Limb (tissue), 2 donors: ENCODE results near the gene LRRC27.
A peak's percentile ranks its signal among the peaks of the same experiment; 100 is the strongest.
"Not testable (repeated sequence)": the region's sequence is repeated elsewhere in the genome, so short reads cannot be mapped to it uniquely, and the experiment has no call there.

Source experiments
- DNase-seq, 2 donors: peaks; one replicate each; pipeline ENCODE4 v3.0.0-alpha.2; 2016; ENCODE audit errors: extremely low spot score in 2 of 2

Gene LRRC27

DNA sequence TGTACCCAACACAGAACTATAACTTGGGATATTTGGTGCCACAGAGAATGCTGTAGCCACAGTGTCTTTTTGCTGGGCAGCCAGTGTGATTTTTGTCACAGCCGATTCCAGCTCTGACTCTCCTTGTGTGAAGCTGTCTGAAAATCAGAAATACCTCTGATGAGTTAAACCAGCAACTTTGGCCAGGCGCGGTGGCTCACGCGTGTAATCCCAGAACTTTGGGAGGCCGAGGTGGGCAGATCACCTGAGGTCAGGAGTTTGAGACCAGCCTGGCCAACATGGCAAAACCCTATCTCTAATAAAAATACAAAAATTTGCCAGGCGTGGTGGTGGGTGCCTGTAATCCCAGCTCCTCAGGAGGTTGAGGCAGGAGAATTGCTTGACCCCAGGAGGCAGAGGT is 5.9 kb downstream of the LRRC27 start:
- DNase-seq, result not testable (repeated sequence)

DNA sequence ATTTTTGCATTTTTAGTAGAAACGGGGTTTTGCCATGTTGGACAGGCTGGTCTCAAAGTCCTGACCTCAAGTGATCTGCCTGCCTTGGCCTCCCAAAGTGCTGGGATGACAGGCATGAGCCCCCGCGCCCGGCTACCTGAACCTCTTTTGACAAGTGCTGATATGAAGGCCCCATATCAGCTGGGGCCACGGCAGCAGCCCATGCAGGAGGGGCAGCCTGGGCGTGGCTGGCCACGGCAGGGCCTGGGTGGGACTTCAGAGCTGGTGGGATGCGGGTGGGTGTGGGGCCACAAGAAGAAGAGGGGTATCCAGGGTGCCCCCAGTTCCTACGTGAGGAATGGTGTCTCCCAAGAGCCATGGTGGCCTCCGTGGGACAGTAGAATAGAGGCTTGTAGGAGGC is 6.9 kb downstream of the LRRC27 start:
- DNase-seq, result no peak

GRCh38 chr10:132339276-132339675 is 7.3 kb downstream of the LRRC27 start:
- DNase-seq, result no peak

GRCh38 chr10:132341017-132341416 is 9.0 kb downstream of the LRRC27 start:
- DNase-seq, result no peak

DNA sequence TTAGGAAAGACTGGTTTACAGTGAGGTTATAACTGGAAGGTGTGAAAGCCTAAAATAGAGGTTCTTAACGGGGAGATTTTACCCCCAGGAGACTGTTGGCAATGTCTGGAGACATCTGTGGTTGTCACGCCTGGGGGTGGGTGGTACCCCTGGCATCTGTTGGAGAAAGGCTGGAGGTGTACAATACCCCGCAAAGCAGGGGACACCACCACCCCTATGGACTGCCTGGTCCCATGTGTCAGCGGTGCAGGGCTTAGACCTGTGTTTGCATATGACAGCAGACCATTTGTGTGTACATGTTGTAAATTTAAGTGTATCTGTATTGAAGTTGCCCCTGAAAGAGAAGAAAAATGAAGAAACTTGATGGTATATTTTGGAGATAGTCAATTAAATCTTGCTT is 9.8 kb downstream of the LRRC27 start:
- DNase-seq, result no peak

GRCh38 chr10:132342553-132342952 is 10.6 kb downstream of the LRRC27 start:
- no peak for DNase-seq

GRCh38 chr10:132344386-132344785 is 12.4 kb downstream of the LRRC27 start:
- DNase-seq, result no peak

- DNase-seq, result no peak
Measured at GRCh38 chr10:132345345-132345744, 13.4 kb downstream of the LRRC27 start.

- DNase-seq, result no peak
Measured at GRCh38 chr10:132346806-132347205, 14.8 kb downstream of the LRRC27 start.

DNA sequence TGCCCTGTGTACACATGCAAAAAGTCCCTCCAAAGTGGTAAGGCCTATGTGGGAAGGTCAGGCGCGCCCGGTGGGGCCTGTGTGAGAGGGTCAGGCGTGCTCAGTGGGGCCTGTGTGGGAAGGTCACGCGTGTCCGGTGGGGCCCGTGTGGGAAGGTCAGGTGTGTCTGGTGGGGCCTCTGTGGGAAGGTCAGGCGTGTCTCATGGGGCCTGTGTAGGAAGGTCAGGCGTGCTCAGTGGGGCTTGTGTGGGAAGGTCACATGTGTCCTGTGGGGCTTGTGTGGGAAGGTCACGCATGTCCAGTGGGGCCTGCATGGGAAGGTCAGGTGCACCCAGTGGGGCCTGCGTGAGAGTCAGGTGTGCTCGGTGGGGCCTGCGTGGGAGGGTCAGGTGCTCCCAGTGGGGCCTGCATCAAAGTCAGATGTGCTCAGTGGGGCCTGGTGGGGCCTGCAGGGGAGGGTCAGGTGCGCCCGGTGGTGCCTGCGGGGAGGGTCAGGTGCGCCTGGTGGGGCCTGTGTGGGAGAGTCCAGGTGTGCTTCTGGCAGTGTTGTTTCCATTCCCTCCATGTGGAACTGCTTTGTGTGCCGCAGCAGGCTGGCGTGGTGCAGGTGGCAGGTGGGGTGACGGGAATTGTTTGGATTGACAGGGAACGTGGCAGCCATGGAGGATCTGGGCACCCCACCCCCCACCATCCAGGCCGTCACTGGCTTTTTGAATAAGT is 15.4 kb downstream of the LRRC27 start:
- DNase-seq, result no peak

GRCh38 chr10:132347931-132348267 is 15.9 kb downstream of the LRRC27 start:
- DNase-seq, result no peak

DNA sequence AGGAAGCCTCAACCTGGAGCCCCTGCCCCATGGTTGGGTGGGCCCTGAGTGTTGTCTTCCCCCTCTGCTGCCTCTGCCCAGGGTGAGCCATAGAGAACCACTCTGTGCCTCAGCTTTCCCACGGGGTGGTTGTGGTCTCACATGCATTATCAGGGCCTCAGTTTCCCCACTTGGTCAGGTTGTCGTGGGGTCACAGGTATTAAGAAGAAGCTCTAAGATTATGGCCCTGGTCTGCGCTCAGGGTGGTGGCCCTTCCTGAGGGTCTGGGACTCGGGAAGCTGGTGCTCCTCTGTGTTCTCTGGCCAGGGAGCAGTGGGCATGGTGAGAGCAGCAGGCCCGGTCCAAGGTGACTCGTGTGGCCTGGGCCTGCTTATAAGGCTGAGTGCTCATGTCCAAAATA is 17.8 kb downstream of the LRRC27 start:
- no peak for DNase-seq

- DNase-seq, result no peak
Measured at GRCh38 chr10:132350391-132350790, 18.4 kb downstream of the LRRC27 start.

DNA sequence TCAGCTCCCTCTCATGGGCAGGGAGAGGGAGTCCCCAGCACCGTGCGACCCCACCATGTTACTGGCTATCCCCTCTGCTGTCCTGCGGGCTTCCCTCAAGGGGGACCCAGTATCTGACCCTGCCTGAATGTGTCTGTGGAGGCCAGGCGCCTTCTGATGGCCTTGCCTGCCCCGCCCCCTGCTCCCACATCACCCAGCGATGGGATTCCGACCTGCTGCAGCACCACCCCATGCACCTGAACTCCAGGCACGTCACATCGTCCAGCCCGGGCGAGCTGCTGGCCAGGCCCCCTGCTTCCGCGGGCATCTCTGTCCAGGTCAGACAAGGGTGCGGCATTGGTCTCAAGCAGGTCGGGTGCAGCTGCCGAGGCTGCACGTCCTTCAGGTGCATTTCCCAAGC is 19.0 kb downstream of the LRRC27 start:
- DNase-seq, result no peak

- no peak for DNase-seq
Measured at GRCh38 chr10:132351611-132352010, 19.6 kb downstream of the LRRC27 start.

GRCh38 chr10:132352462-132353308 is 20.7 kb downstream of the LRRC27 start:
- peak; percentile 20 to 86 for DNase-seq

- no peak for DNase-seq
Measured at GRCh38 chr10:132353456-132354355, 21.7 kb downstream of the LRRC27 start.

DNA sequence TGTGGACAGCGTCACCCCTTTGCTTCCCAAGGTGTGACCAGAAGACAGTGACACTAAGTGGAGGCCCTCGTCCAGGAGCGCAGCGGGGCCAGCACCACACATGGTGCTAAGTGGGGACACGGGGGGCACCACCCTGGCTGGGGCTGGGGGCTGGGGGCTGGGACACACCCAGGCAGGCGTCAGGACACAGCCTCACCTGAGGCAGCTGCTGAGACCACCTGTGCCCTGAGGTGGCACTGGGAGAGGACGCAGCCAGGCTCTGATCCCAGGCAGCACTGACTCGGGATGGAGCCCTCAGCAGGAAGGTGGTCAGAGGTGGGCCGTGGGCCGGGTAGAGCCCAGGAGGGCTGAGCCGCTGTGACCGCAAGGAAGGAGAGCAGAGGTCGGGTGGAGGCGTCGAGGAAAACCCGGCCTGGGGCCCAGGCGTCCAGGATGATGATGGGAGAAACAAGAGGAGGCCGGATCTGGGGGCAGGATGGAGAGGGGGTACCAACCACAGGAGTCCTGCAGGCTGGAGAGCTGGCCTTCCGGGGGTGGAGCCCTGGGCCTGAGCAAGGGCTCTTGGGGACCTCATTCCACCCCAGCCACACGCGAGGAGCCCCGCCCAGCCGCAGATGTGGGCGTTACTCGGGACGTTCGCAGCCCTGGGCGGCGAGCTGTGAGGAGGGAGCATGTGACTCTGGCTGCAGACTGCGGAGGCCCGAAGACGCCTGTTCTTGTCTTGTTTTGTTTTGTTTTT is 22.5 kb downstream of the LRRC27 start:
- DNase-seq, result no peak

DNA sequence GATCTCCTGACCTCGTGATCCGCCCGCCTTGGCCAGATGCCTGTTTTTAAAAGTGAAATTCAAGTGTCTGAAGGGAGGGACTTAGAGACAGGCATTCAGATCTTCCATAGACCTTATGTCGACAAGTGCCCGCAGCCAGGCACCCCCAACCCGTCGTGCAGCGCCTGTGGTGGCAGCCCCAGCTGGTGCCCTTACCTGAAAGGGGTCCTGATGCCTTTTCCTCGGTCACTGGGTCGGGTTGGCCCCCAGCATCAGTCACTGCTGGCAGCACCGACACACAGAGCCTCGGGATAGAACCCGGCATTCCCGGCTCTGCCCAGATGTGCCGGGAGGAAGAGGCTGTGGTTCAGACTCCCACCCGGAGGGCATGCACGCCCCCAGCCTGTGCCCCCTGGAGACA is 23.3 kb downstream of the LRRC27 start:
- DNase-seq, result no peak

GRCh38 chr10:132355754-132356153 is 23.8 kb downstream of the LRRC27 start:
- DNase-seq, result no peak

- no peak for DNase-seq
Measured at GRCh38 chr10:132356621-132357195, 24.7 kb downstream of the LRRC27 start.
